HG03280 (cell line): Measurements from ENCODE around the gene FBXL5.
"Not testable (repeated sequence)": the region's sequence is repeated elsewhere in the genome, so short reads cannot be mapped to it uniquely, and the experiment has no call there.

Source experiments
- ATAC-seq: cut with Tn5 transposase; IDR thresholded peaks from one replicate; pipeline ENCODE4 v1.9.1; 2021; ENCODE audit warnings: mild to moderate bottlenecking, moderate library complexity; ENCODE audit not compliant: unreplicated experiment

Gene FBXL5

DNA sequence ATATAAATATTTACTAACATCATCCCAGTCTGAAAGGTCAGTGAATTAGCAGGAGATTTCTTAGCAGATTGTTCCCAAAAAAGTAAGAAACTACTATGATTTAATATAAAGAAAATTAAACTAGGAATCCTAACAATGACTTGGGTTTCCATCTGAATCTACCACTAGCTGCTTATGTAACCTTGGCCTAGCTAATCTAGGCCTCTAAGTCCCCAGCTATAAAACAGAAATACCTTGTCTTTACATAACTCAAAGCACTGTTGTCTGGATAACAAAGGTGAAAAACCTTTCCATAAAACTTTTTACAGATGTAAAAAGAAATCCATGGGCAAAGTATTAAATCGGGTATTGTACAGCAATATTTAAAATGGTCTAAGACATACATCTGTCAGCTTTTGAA is 3.0 kb downstream of the FBXL5 start:
- ATAC-seq: no peak

- ATAC-seq: no peak
These were observed 3.5 kb downstream of the FBXL5 start for GRCh38 chr4:15651676-15652075.

- ATAC-seq: peak; percentile 44
These were observed 5.1 kb downstream of the FBXL5 start for GRCh38 chr4:15649914-15650545.

GRCh38 chr4:15648600-15648999 is 6.6 kb downstream of the FBXL5 start:
- ATAC-seq: no peak

- ATAC-seq: no peak
These were observed 16.7 kb downstream of the FBXL5 start for GRCh38 chr4:15638418-15638817.

DNA sequence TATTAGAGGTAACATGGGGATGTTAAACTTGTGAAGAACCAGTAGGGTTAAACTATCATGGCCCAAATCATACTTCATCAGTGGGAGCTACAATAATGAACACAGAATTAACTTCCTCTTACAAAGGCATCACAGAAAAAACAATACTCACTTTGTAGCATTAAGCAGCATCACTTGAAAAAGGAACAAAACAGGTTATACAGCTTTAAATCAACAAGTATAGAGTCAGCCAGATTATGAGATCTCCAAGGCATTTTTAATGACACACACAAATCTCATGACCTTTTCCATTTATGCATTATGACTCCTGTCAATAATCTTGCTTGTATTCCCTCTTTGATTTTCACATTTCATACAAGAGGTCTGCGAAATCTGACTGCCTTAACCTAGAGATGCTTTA is 18.3 kb downstream of the FBXL5 start:
- ATAC-seq: no peak

DNA sequence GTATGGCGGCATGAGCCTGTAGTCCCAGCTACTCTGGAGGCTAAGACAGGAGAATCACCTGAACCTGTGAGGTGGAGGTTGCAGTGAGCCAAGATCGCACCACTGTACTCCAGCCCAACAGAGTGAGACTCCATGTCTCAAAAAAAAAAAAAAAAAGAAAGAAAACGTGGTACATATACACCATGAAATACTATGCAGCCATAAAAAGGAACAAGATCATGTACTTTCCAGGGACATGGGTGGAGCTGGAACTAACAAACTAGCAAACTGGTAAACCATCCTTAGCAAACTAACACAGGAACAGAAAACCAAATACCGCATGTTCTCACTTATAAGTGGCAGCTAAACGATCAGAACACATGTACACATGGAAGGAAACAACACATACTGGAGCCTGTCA is 37.8 kb downstream of the FBXL5 start:
- ATAC-seq: not testable (repeated sequence)

DNA sequence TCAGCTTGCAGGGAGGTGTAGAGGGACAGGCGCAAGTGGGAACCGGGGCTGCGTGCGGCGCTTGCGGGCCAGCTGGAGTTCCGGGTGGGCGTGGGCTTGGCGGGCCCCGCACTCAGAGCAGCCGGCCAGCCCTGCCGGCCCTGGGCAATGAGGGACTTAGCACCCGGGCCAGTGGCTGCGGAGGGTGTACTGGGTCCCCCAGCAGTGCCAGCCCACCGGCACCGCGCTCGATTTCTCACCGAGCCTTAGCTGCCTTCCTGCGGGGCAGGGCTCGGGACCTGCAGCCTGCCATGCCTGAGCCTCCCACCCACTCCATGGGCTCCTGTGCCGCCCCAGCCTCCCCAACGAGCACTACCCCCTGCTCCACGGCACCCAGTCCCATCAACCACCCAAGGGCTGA is 40.3 kb downstream of the FBXL5 start:
- ATAC-seq: not testable (repeated sequence)

- ATAC-seq: no peak
These were observed 43.0 kb downstream of the FBXL5 start for GRCh38 chr4:15612136-15612535.

DNA sequence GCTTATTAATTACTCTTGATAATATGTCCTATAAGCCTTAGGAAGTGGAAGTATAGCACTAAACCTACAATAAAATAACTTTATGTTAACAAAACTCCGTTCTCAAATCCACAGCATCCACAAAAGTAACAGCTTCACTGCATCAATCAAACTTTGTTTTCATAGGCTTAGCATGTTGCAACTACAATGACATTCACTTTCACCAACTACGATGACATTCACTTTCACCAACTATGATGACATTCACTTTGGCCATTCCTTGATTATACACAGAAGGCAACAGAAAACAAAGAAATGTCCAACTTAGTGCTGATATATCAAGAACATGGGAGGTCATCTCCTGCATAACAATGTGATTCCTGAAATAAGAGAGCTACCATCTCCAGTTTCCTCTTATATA is 44.3 kb downstream of the FBXL5 start:
- no peak for ATAC-seq

DNA sequence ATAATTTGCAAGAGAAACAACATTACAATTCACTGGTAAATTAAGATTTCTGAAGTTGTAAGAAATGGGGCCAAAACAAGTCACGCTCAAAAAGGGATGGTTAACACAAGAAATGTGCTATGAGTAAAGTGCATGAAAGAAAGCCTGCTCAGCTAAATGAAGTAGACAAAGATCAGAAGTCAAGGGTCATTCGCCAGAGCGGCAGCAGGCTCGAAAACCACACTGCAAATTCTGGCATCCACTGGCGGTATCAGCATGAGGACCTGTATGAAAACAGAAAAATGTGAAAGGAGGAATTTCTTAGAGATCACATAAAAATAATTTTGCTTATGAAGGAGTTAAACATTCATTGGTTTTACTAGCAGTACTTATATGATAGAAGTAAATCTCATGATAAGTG is 49.6 kb downstream of the FBXL5 start:
- ATAC-seq: no peak

DNA sequence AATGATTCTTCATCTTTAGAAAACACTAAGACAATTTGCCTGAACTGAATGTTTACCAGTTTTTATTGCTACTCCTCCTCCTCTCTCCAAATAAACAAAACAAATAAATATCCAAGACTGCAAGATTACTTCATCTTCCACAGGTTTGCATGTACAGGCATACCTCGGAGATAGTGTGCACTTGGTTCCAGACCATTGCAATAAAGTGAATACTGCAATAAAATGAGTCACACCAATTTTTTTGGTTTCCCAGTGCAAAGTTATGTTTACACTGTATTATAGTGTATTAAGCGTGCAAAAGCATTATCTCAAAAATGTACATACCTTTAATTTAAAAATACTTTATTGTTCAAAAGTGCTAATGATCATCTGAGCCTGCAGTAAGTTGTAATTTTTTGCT is 53.3 kb downstream of the FBXL5 start:
- ATAC-seq: no peak

DNA sequence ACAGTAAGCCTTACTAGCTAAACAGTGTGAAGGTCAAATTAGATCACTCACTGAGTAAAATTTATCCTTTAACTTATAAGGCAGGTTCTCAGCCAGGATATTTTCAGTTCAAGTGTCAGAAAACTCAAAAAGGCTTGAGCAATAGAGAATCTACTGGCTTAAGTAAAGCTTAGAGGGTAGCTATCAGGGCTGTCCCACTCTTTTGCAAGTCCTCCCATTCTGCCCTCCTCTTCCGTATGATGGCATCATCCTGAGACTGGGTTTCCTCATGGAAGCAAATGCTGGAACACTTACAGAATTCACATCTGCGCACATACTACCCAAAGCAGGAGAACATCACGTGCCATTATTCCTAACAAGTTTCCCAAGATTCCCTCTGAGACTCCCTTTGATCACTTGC is 55.0 kb downstream of the FBXL5 start:
- ATAC-seq: no peak

- ATAC-seq: no peak
These were observed 56.5 kb downstream of the FBXL5 start for GRCh38 chr4:15598644-15599043.

GRCh38 chr4:15592799-15593198 is 62.4 kb downstream of the FBXL5 start:
- no peak for ATAC-seq

DNA sequence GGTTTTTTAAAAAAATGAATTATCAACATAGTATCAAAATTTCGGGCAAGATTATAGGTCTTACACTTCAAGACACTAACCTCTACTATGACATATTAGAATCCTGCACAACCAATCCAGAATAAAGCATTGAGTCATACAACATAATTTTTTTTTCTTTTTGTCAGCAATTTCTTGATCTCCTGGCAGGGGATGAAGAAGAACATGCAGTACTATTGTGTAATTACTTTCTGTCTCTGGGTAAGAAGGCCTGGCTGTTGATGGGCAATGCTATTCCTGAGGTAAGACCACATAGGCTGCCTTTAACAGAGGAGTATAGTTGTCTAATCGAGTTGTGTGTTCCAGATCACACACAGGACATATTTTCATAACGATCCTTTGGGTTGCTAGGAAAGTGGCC is 67.5 kb downstream of the FBXL5 start:
- ATAC-seq: no peak

DNA sequence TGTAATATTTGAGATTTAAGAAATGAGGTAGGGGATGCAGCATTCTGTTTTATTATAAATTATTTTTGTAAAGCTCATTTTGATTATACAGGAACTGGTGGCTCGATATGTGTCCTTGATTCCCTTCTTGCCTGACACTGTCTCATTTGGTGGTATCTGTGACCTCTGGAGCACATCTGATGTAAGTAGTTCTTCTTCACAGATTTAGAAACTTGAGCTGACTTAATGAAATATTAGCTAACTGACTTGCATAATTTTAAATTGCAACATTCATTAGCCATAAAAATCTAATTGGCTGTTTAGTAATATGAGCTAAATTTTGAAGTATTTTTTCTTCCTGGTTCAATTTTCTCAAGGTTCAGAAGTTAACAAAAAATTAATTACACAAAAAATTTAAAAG is 69.1 kb downstream of the FBXL5 start:
- no peak for ATAC-seq

GRCh38 chr4:15585331-15585730 is 69.8 kb downstream of the FBXL5 start:
- ATAC-seq: no peak

GRCh38 chr4:15584785-15585184 is 70.4 kb downstream of the FBXL5 start:
- no peak for ATAC-seq

DNA sequence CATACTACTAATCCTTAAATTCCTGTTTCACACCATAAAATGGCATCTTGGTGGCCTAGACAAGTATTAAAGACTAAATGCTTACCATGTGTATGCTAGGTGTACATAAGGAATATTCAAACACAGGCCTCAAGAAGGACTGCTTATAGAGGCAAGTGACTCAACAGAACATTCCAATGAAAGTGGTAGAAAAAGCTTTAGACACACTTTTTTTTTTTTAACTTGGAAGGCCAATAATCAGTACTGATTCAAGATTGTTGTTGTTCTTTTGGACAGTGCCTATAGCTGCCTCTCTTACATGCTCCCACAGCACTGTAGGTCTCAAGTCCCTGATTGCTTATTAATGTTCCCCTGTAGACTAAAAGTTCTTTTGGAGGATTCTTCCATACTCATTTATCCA is 77.6 kb downstream of the FBXL5 start:
- ATAC-seq: no peak

GRCh38 chr4:15575966-15576365 is 79.2 kb downstream of the FBXL5 start:
- ATAC-seq: no peak

GRCh38 chr4:15569746-15570145 is 85.4 kb downstream of the FBXL5 start:
- ATAC-seq: no peak

- no peak for ATAC-seq
These were observed 86.3 kb downstream of the FBXL5 start for GRCh38 chr4:15568821-15569220.
